HCT116 (cell line): ENCODE measurements around the gene KICS2.

Experiments
- CEBPB ChIP-seq: IDR thresholded peaks from 2 replicates; pipeline ENCODE4 v1.6.1; 2012; ENCODE audit warnings: low read depth
- EGR1 ChIP-seq: IDR thresholded peaks from 2 replicates; pipeline ENCODE4 v1.6.1; 2012; ENCODE audit warnings: low read depth
- EZH2 ChIP-seq: fragments of 200-600 bp; sonication (generic); IDR thresholded peaks from 2 replicates; pipeline ENCODE4 v1.6.1; 2017; ENCODE audit warnings: antibody characterized with exemption, mixed run types
- EZH2phosphoT487 ChIP-seq: fragments of 200-600 bp; IDR thresholded peaks from 2 replicates; pipeline ENCODE4 v1.6.1; 2018; ENCODE audit warnings: antibody characterized with exemption, borderline replicate concordance
- POLR2A ChIP-seq: IDR thresholded peaks from 2 replicates; pipeline ENCODE4 v1.7.0; 2011; ENCODE audit warnings: borderline replicate concordance; ENCODE audit not compliant: insufficient read depth, insufficient read length; ENCODE audit errors: extremely low read depth
- POLR2AphosphoS5 ChIP-seq: IDR thresholded peaks from 2 replicates; pipeline ENCODE4 v1.6.1; 2011; ENCODE audit warnings: mild to moderate bottlenecking, low read depth, low read length, moderate library complexity
- ZFX ChIP-seq: fragments of 450-650 bp; IDR thresholded peaks from 2 replicates; pipeline ENCODE4 v1.6.1; 2017
- TF ChIP-seq, protein P1 (sequence below), 3 experiments: fragments of 200-600 bp in 1 of 3; sonication (generic) in 1 of 3; IDR thresholded peaks in 2 of 3; conservative IDR thresholded peaks in 1 of 3; 2 replicates each; pipeline ENCODE4 v1.5.1; 2012 to 2017; ENCODE audit warnings: low read depth in 2 of 3, low read length in 2 of 3, antibody characterized with exemption in 1 of 3, borderline replicate concordance in 1 of 3, control low read depth in 1 of 3, mild to moderate bottlenecking in 1 of 3, mixed read lengths in 1 of 3, mixed run types in 1 of 3, moderate library complexity in 1 of 3; ENCODE audit not compliant: insufficient read depth in 1 of 3
- TF ChIP-seq, protein P2 (sequence below): IDR thresholded peaks from 2 replicates; pipeline ENCODE4 v1.6.1; 2012

DNA sequence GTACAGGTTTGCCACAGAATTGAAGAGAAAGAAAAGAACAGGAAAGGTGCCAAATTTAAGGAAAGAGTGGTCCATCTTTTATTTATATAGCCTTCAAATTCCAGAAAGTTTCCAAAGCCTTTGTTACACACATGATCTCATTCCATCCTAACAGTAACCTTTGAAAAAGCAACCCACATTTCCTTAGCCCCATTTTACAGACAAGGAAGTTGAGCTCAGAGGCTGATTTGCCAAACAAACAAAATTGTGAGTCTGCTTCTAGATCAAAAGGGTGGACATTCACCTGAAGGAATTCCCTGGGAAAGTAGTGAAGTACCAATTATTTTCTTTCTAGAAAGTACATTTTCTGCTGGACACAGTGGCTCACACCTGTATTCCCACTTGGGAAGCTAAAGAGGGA, 32.0 kb downstream of the KICS2 start:
- no peak for TF ChIP-seq POLR2A
- TF ChIP-seq, protein P1, sequence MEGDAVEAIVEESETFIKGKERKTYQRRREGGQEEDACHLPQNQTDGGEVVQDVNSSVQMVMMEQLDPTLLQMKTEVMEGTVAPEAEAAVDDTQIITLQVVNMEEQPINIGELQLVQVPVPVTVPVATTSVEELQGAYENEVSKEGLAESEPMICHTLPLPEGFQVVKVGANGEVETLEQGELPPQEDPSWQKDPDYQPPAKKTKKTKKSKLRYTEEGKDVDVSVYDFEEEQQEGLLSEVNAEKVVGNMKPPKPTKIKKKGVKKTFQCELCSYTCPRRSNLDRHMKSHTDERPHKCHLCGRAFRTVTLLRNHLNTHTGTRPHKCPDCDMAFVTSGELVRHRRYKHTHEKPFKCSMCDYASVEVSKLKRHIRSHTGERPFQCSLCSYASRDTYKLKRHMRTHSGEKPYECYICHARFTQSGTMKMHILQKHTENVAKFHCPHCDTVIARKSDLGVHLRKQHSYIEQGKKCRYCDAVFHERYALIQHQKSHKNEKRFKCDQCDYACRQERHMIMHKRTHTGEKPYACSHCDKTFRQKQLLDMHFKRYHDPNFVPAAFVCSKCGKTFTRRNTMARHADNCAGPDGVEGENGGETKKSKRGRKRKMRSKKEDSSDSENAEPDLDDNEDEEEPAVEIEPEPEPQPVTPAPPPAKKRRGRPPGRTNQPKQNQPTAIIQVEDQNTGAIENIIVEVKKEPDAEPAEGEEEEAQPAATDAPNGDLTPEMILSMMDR (IDR thresholded peaks at IDR 0.05 in 2 of 3, conservative IDR thresholded peaks at IDR 0.05 in 1 of 3; ENCODE audit: borderline replicate concordance in 1 of 3, insufficient read depth in 1 of 3, low read depth in 2 of 3, low read length in 2 of 3) = no peak
- TF ChIP-seq POLR2AphosphoS5 = no peak
- TF ChIP-seq EGR1 = no peak
- TF ChIP-seq CEBPB = no peak
- TF ChIP-seq ZFX = no peak
- TF ChIP-seq EZH2phosphoT487 = no peak
- TF ChIP-seq, protein P2, sequence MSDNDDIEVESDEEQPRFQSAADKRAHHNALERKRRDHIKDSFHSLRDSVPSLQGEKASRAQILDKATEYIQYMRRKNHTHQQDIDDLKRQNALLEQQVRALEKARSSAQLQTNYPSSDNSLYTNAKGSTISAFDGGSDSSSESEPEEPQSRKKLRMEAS = no peak
- TF ChIP-seq EZH2 = no peak
